Panc1 (cell line): ENCODE measurements around the gene H6PD. TPM values are rescaled to one million over a fixed set of nuclear protein-coding genes. Genes with fewer than 3 reads are reported as not detected.

Experiments
- ATAC-seq: fragments of 200-7000 bp; cut with Tn5 transposase; 2 replicates; pipeline ENCODE4 v1.9.1; 2020; ENCODE audit warnings: mild to moderate bottlenecking, moderate library complexity
- BruUV-seq: library from RNA; stranded (reverse); fragments of 400-500 nt; replicated peaks from 2 replicates; lab custom pipeline; 2021; lab: Mats Ljungman, UMichigan
- CTCF ChIA-PET: fragments of 300-600 bp; sonication (Branson Sonifier 250); formaldehyde crosslinking; loops from one replicate; lab custom pipeline; 2022; ENCODE audit warnings: antibody characterized with exemption; lab: Charles Lee
- POLR2A ChIA-PET: fragments of 300-600 bp; sonication (Branson Sonifier 250); formaldehyde crosslinking; loops from one replicate; lab custom pipeline; 2022; ENCODE audit warnings: antibody characterized with exemption; lab: Charles Lee
- DNase-seq: peaks from one replicate; pipeline ENCODE4 v3.0.0-alpha.2; 2010; ENCODE audit warnings: low read depth, low spot score
- H3K27ac ChIP-seq: 2 replicates; pipeline ENCODE4 v1.5.1; 2011; ENCODE audit warnings: mild to moderate bottlenecking, low read length, inconsistent platforms
- H3K27me3 ChIP-seq: fragments of 200-500 bp; sonication (Bioruptor generic); 2 replicates; pipeline ENCODE4 v1.6.0; 2014; ENCODE audit warnings: low read length, inconsistent platforms; ENCODE audit not compliant: control insufficient read depth, insufficient read depth
- H3K36me3 ChIP-seq: fragments of 200-500 bp; sonication (Bioruptor generic); 2 replicates; pipeline ENCODE4 v1.5.1; 2014; ENCODE audit warnings: inconsistent platforms, mild to moderate bottlenecking, low read length, moderate library complexity; ENCODE audit not compliant: control insufficient read depth, insufficient read depth
- H3K4me1 ChIP-seq: 2 replicates; pipeline ENCODE4 v1.5.1; 2011; ENCODE audit warnings: inconsistent platforms, mild to moderate bottlenecking, low read length, moderate library complexity; ENCODE audit not compliant: control insufficient read depth, insufficient read depth
- H3K4me3 ChIP-seq, 2 experiments: 2 replicates each; pipeline ENCODE4 v1.5.1; 2011 to 2012; ENCODE audit warnings: low read depth in 2 of 2, low read length in 2 of 2, mild to moderate bottlenecking in 2 of 2, inconsistent platforms in 1 of 2, moderate library complexity in 1 of 2
- H3K9me3 ChIP-seq: fragments of 200-500 bp; sonication (Bioruptor generic); 2 replicates; pipeline ENCODE4 v1.5.1; 2014; ENCODE audit warnings: low read depth, mild to moderate bottlenecking, inconsistent platforms, low read length, moderate library complexity; ENCODE audit not compliant: control insufficient read depth, insufficient read depth
- POLR2AphosphoS5 ChIP-seq: IDR thresholded peaks from 2 replicates; pipeline ENCODE4 v1.6.1; 2012; ENCODE audit warnings: mild to moderate bottlenecking, low read depth, low read length, moderate library complexity
- SIN3A ChIP-seq: IDR thresholded peaks from 2 replicates; pipeline ENCODE4 v1.6.1; 2012; ENCODE audit warnings: low read depth, mild to moderate bottlenecking, low read length, moderate library complexity, borderline replicate concordance; ENCODE audit not compliant: insufficient read depth
- TCF7L2 ChIP-seq: IDR thresholded peaks from 2 replicates; pipeline ENCODE4 v1.6.1; 2011; ENCODE audit warnings: mild to moderate bottlenecking, low read depth, low read length, inconsistent platforms
- in situ Hi-C: cut with HindIII; loops from 2 replicates; pipeline ENCODE4 v1.10.0; 2016; ENCODE audit warnings: low sequenced_read_pairs, low pct_unique_long_range_greater_than_20kb
- intact Hi-C: fragments of 100-400 bp; cut with micrococcal nuclease; formaldehyde crosslinking; loops from one replicate; pipeline ENCODE4 v1.10.0; 2022; ENCODE audit not compliant: unreplicated experiment
- total RNA-seq: library from RNA; stranded (reverse); gene quantifications from one replicate; pipeline ENCODE4 v1.2.1, GENCODE V29; 2021; ENCODE audit not compliant: unreplicated experiment
- TF ChIP-seq, protein P1 (sequence below), 2 experiments: IDR thresholded peaks; 2 replicates each; pipeline ENCODE4 v1.6.1; 2011 to 2012; ENCODE audit warnings: low read depth in 2 of 2, control low read depth in 1 of 2, low read length in 1 of 2, mild to moderate bottlenecking in 1 of 2, moderate library complexity in 1 of 2; ENCODE audit not compliant: insufficient read depth in 1 of 2
- TF ChIP-seq, protein P2 (sequence below): fragments of 450-650 bp; IDR thresholded peaks from 2 replicates; pipeline ENCODE4 v1.5.1; 2017; ENCODE audit warnings: mild to moderate bottlenecking

The H6PD gene
- total RNA-seq, 1 experiment from 2014 or later, result 23.5 TPM

DNA sequence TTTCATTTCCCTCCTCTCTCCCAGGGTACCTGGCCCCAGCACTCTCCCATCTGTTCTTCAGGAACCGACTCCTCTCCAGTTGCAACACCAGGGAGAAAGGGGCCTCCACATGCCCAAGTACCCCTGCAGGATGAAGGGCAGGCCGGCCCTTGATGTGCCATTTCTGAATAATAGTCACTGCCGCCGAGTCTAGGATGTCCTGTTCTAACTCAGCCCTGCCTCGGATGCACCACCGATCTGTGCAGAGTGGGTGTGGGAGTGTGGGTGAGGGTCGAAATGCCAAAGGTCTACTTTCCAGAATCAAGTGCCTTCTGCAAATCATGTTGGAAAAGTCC is 32.7 kb downstream of the H6PD start:
- no TSS peak for BruUV-seq
- Histone ChIP-seq H3K27ac (no peak overlapping the region), H3K4me3 (no peak overlapping the region), H3K4me1 (peaks cover 38% of the 10 kb centered on the region), H3K27me3 (no peaks in the 10 kb centered on the region), H3K36me3 (no peaks in the 10 kb centered on the region), H3K9me3 (no peaks in the 10 kb centered on the region)
- in situ Hi-C loops, result no loop called here
- ChIA-PET POLR2A (interaction anchor here (0.6 to 0.7 kb wide), 2 partner anchors 17 to 220 kb away, joined by 5 to 10 read pairs; no protein-coding TSS in a partner anchor), CTCF (interaction anchor here (0.6 to 1.5 kb wide), 14 partner anchors 8 to 351 kb away, joined by 3 to 8 read pairs (median 4); no protein-coding TSS in a partner anchor)
- DNase-seq, result no peak
- peak; percentile 46 for ATAC-seq
- intact Hi-C loops, result loop anchor here (2.0 to 5.0 kb wide), 2 partner anchors 223 to 305 kb away; no protein-coding TSS in a partner anchor
- TF ChIP-seq, protein P1, sequence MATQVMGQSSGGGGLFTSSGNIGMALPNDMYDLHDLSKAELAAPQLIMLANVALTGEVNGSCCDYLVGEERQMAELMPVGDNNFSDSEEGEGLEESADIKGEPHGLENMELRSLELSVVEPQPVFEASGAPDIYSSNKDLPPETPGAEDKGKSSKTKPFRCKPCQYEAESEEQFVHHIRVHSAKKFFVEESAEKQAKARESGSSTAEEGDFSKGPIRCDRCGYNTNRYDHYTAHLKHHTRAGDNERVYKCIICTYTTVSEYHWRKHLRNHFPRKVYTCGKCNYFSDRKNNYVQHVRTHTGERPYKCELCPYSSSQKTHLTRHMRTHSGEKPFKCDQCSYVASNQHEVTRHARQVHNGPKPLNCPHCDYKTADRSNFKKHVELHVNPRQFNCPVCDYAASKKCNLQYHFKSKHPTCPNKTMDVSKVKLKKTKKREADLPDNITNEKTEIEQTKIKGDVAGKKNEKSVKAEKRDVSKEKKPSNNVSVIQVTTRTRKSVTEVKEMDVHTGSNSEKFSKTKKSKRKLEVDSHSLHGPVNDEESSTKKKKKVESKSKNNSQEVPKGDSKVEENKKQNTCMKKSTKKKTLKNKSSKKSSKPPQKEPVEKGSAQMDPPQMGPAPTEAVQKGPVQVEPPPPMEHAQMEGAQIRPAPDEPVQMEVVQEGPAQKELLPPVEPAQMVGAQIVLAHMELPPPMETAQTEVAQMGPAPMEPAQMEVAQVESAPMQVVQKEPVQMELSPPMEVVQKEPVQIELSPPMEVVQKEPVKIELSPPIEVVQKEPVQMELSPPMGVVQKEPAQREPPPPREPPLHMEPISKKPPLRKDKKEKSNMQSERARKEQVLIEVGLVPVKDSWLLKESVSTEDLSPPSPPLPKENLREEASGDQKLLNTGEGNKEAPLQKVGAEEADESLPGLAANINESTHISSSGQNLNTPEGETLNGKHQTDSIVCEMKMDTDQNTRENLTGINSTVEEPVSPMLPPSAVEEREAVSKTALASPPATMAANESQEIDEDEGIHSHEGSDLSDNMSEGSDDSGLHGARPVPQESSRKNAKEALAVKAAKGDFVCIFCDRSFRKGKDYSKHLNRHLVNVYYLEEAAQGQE (IDR thresholded peaks at IDR 0.05; ENCODE audit: insufficient read depth in 1 of 2, low read depth in 2 of 2, low read length in 1 of 2), result no peak
- TF ChIP-seq TCF7L2, result no peak; the same call in 1 of the 2 replicates
- TF ChIP-seq, protein P2, sequence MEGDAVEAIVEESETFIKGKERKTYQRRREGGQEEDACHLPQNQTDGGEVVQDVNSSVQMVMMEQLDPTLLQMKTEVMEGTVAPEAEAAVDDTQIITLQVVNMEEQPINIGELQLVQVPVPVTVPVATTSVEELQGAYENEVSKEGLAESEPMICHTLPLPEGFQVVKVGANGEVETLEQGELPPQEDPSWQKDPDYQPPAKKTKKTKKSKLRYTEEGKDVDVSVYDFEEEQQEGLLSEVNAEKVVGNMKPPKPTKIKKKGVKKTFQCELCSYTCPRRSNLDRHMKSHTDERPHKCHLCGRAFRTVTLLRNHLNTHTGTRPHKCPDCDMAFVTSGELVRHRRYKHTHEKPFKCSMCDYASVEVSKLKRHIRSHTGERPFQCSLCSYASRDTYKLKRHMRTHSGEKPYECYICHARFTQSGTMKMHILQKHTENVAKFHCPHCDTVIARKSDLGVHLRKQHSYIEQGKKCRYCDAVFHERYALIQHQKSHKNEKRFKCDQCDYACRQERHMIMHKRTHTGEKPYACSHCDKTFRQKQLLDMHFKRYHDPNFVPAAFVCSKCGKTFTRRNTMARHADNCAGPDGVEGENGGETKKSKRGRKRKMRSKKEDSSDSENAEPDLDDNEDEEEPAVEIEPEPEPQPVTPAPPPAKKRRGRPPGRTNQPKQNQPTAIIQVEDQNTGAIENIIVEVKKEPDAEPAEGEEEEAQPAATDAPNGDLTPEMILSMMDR, result peak; percentile 62
- TF ChIP-seq SIN3A, result no peak

DNA sequence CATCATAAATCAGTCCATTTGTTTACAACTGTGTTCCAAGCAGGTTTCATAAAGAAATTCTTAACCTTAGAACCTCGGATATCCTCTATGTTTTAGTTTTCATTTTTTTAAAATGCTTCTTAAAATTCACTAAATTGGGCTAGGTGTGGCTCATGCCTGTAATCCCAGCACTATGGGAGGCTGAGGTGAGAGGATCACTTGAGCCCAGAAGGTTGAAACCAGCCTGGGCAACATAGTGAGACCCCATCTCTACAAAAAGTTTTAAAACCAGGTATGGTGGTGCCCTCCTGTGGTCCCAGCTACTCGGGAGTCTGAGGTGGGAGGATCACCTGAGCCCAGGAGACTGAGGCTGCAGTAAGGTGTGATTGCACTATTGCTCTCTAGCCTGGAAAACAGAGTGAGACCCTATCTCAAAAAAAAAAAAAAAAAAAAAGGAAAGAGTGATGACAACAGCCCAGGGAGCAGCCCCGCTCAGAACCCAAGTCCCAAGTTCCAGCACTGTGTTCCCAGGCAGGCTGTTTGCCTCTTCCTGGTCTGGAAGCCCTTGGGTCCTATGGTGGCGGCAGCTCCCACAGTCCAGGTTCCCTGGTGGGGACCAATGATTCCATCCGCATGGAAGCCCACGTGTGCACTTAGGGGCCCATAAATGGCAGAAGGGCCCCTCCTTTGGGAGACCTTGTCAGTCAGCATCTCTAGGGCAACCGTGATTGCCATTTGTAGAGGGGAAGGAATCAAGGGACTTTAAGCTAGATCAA is 33.4 kb downstream of the H6PD start:
- BruUV-seq, result no TSS peak
- Histone ChIP-seq H3K36me3 (no peaks in the 10 kb centered on the region), H3K27ac (peak overlapping the region; percentile 59; the same call in 1 of the 2 replicates), H3K4me3 (no peak overlapping the region), H3K9me3 (no peaks in the 10 kb centered on the region), H3K4me1 (peaks cover 38% of the 10 kb centered on the region), H3K27me3 (no peaks in the 10 kb centered on the region)
- CTCF ChIA-PET, result interaction anchor here (0.6 to 1.5 kb wide), 5 partner anchors 23 to 305 kb away, joined by 3 to 8 read pairs (median 6); no protein-coding TSS in a partner anchor
- TF ChIP-seq POLR2AphosphoS5 (no peak), TCF7L2 (no peak), SIN3A (no peak)
- TF ChIP-seq, protein P1 (IDR thresholded peaks at IDR 0.05; ENCODE audit: insufficient read depth in 1 of 2, low read depth in 2 of 2, low read length in 1 of 2), result no peak
- TF ChIP-seq, protein P2, result no peak
- in situ Hi-C loops (no loop called here), intact Hi-C loops (loop anchor here (2.0 to 5.0 kb wide), 2 partner anchors 223 to 304 kb away; no protein-coding TSS in a partner anchor)
- POLR2A ChIA-PET, result interaction anchor here (0.6 to 0.7 kb wide), 3 partner anchors 16 to 320 kb away, joined by 3 to 5 read pairs (median 3); no protein-coding TSS in a partner anchor
- ATAC-seq (no peak), DNase-seq (no peak)
